Right lobe of liver (tissue), 4 donors: ENCODE results near the gene KCNS3.

Source experiments
- POLR2A ChIP-seq: fragments of 450-650 bp; IDR thresholded peaks from one replicate; pipeline ENCODE4 v1.6.1; 2017; ENCODE audit warnings: antibody characterized with exemption, mild to moderate bottlenecking
- TF ChIP-seq, protein P1 (sequence below), 4 donors: fragments of 200-600 bp in 3 of 4; fragments of 450-650 bp in 1 of 4; IDR thresholded peaks; one replicate each; pipeline versions ENCODE4 v1.5.1 to v1.8.0; 2016 to 2022; ENCODE audit warnings: antibody characterized with exemption in 4 of 4, mild to moderate bottlenecking in 2 of 4
- donor health status: DM: no; HTN: no; CAD: no.
- donor health status: DM: no; HTN: no; CAD: no.
- donor health status: DM: no; HTN: yes; CAD: no.

DNA sequence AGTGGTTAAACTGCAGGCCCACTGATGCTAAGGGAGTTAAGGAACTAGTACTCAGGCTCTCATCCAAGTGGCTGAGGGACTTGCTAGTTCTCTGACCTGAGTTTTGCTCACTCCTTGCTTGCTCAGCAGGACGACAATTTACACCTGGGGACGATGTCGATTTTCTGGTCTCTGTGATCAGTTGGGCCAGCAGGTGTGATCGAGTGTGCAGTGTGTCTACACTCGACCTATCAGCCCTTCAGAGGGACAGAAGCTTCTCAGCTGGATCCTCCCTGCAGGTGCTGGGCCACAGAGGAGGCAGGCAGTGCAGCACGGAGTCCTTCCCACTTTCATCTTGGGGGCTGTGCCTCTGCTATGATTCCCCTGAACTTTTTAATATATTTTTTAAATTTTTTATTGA is 71.5 kb downstream of the KCNS3 start:
- TF ChIP-seq, protein P1, sequence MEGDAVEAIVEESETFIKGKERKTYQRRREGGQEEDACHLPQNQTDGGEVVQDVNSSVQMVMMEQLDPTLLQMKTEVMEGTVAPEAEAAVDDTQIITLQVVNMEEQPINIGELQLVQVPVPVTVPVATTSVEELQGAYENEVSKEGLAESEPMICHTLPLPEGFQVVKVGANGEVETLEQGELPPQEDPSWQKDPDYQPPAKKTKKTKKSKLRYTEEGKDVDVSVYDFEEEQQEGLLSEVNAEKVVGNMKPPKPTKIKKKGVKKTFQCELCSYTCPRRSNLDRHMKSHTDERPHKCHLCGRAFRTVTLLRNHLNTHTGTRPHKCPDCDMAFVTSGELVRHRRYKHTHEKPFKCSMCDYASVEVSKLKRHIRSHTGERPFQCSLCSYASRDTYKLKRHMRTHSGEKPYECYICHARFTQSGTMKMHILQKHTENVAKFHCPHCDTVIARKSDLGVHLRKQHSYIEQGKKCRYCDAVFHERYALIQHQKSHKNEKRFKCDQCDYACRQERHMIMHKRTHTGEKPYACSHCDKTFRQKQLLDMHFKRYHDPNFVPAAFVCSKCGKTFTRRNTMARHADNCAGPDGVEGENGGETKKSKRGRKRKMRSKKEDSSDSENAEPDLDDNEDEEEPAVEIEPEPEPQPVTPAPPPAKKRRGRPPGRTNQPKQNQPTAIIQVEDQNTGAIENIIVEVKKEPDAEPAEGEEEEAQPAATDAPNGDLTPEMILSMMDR (IDR thresholded peaks at IDR 0.05), result no peak
- TF ChIP-seq POLR2A, result no peak
